NCI-H187 treated with DMSO at 0.1 percent for 48 hours (cell line): ENCODE data around the gene RNF187.
"Not testable (repeated sequence)": the region's sequence is repeated elsewhere in the genome, so short reads cannot be mapped to it uniquely, and the experiment has no call there.

Experiments
- DNase-seq: peaks from one replicate; lab custom pipeline; 2025; lab: John Stamatoyannopoulos, UW

The RNF187 gene

DNA sequence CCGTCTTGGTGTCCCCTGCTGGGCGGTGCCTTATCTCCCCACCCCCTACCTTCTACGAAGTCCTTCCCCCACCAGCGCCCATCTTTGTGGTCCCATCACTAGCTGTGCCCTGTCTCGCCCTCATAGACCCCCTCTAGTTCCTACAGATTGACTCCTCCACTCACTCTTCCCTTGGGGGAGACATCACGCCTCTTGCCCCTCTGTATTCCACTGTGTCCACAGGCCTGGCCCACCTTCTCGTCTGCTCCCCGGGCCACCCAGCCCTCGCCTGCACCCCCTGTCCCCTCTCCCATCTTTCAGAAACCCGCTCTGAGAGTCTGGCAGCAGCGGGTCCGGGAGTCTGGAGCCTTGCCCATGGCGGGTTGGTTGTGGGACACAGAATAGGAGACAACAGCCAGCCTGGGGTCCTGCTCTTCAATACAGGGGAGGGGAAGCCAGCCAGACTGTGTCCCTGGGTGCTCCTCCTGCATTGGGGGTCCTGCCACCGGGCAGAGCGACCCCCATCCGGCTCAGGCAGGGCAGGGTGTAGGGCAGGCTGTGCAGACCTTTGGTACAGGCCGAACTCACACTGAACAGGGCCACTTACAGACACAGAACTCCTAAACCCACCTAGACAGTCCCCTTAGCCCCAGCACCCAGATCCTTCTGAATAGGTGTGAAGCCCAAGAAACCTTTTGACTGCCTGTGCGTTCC is 1.1 kb downstream of the RNF187 start:
- no peak for DNase-seq

DNA sequence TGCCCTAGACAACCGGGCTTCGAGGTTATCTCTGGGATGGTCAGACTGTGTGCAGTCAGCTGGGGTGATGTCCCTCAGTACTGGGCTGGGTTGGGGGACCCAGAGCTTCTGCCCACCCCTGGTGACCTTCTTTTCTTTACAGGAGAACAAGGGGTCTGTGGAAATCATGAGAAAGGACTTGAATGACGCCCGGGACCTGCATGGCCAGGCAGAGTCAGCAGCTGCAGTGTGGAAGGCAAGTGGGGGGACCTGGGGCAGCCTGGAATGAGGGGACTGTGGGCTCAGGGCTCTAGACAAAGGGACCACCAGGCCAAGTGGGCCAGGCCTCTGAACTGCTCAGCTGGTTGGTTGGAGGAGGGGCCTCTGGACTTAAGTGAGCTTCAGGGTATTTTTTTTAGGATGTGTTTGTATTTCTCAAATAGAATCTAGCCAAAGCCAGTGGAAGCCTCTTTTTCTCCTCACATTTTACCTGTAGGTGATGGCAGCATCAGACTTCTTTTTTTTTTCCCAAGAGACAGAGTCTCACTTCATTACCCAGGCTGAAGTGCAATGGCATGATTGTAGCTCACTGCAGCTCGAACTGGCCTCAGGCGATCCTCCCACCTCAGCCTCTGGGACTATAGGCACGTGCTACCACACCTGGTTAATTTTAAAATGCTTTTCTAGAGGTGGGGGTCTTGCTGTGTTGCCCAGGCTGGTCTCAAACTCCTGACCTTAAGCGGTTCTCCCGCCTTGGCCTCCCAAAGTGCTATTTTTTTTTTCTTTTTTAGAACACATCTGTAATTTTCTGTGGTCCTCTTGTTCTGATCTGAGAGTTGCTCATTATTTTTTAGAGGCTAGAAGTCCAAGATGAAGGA is 1.9 kb downstream of the RNF187 start:
- DNase-seq, result no peak

DNA sequence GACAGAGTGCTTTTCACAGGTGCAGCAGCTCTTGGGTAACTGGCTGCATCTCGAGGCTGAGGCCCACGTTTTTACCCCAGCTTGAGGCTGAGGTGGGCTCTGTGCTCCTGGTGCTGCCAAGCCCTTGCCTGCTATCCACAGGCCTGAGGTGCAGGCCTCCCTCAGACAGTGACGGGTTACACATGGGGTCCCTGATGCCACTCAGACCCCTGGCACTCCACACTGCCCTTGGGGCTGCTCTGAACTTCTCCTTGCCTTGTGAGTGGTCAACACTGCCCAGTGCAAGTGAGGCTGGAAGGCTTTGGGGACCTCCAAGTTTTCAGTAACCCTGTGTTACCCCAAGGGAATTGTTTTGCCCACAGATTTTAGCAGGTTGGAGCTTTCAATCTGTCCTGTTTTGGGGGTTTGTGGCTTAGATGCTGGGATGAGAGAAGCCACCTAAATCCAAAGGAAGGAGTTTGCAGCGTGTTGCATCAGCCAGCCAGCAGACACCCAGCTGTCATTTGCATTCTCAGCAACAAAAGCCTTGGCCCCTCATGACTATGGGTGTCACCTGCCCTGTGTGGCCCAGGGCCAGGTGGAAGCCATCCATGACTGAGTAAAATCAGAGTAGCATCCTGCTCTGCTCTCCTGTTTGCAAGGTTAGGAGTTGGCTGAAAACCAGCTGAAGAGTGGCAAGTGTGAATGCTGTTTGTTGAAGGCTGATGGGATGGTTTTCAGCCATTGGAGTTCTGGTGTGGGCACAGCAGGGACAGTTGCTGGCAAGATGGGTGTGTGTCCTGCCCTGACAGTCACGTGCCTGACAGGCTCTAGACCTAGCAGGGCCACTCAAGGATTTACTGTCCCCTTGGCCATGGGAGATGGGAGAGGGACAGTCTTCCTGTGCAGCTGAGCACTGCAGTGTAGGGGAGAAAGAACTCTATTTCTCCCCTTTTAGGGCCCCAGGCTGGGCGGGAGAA is 3.2 kb downstream of the RNF187 start:
- peak; percentile 11 for DNase-seq

DNA sequence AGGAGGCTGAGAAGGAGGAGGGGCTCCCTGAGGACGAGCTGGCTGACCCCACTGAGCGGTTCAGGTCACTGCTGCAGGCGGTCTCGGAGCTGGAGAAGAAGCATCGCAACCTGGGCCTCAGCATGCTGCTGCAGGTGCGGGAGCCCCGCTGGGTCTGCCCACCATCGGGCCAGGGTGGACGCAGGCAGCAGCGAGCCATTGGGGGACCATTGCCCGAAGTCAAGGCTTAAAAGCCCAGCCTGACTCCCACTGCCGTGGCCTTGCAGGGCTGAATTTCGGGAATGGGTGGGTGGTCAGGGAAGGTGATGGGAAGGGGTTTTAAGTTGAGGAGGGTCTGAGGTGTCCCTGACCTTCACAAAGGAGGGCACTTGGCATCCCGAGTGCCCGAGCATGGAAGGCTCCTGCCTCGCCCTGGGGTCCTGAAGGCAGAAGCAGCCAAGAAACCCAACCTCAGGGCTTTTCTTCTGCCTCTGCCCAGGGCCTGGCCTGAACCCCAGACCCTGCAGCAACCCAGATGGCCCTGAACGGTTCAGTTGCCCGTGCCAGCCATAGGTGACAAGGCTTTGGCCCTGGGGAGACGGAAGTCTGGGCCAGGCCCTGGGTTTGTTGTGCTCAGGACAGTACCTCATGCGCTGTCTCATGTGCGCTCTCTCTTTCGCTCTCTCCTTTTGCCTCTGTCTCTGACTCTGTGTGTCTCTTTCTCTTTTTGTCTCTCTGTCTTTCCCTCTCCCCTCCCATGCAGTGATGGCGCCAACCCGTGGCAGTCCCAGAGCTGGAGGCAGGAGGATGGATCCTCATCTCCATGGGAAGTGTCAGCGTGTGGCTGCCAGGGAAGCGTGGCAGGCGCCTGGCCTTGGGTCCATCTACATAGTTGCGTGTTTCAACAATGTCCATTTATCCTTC is 6.2 kb downstream of the RNF187 start:
- DNase-seq, result no peak

DNA sequence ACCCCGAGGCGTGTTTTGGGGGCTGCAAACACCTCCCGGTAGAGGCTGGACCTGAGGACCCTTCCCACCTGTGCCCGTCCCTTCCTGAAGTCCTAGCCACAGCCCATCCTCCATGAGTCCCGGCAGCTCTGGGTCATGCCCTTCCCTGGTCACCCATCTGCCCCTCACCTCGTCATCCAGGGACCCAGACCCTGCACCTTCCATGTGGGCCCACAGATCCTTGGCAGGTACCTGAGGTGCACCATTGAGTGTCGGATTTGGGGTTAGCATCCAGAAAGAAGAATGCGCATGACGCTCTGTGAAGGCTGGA is 6.8 kb downstream of the RNF187 start:
- DNase-seq, result no peak

DNA sequence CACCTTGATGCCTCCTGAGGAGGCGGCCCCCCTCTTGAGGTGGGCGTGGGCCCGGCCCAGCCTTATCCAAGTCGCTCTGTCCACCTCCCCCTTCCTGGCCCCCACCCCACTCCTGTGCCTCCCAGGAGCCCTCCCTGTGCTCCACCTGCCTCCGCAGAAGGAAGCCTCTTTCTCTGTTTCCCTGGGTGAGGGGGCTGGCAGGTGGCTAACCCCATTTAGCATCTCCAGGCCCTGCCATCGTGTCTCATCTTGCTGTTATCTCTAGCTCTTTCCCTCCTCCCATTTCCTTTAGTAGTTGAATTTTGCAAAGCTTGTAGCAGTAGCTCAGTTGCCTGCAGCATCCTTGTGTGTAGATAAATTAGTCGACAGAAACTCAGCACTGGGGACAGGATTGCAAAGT is 7.2 kb downstream of the RNF187 start:
- no peak for DNase-seq

DNA sequence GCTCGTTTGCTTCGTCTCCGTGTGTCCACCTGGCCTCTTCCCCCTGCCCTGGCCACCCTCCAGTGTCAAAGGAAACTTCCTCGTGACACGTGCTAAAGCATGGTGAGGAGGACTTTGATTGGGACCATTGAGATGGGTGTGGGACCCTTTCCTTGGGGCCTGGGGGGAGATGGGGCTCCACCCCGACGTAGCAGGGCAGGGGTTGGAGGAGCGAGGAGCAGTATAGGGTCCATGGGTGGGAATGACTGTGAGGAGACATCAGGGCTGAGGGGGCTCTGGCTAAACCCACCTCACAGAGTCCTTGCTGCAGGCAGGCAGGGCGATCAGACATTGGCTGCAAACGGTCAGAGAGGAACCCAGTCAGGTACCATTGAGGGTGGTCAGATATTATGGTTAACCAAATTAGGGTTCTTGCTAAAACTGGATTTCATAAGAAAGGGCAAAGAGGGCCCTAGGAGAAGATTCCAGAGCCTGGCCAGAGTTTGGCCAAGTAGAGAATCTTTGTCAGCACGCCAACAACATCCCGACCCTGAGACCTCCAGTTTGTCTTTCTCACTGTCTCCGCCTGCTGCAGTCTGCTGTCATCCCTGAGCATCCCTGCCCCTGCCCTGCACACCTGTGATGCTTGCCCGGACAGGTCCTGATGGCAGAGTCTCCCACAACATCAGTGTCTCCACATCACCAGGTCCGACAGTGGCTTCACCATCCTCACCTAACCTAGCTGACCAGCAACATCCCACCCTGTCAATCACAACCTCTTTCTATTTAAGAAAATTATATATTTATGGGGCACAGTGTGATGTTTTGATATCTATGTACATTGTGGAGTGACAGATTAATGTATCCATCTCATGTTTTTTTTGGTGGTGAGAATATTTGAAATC is 8.0 kb downstream of the RNF187 start:
- no peak for DNase-seq

DNA sequence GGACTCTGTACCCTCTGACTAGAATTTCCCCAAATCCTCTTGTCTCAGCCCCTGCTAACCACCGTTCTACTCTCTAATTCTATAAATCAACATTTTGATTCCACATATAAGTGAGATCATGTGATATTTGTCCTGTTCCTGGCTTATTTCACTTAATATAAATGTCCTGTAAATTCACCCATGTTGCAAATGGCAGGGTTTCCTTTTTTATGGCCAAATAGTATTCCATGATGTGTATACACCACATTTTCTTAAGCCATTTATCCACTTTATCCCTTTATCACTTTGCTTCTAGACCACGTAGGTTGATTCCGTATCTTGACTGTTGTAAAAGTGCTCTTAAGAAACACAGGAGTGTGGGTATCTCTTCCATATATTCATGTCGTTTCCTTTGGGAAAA is 8.9 kb downstream of the RNF187 start:
- DNase-seq, result no peak

DNA sequence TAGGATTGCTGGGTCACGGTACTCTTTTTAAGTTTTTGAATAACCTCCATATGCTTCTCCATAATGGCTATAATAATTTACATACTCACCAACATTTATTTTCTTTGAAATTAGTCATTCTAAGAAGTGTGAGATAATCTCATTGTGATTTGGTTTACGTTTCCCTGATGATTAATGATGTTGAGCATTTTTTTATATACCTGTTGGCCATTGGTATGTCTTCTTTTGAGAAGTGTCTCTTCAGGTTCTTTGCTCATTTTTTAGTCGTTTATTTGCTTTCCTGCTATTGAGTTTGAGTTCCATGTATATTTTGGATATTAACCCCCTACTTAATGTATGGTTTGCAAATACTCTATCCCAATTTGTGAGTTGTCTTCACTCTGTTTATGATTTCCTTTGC is 9.3 kb downstream of the RNF187 start:
- DNase-seq, result no peak

DNA sequence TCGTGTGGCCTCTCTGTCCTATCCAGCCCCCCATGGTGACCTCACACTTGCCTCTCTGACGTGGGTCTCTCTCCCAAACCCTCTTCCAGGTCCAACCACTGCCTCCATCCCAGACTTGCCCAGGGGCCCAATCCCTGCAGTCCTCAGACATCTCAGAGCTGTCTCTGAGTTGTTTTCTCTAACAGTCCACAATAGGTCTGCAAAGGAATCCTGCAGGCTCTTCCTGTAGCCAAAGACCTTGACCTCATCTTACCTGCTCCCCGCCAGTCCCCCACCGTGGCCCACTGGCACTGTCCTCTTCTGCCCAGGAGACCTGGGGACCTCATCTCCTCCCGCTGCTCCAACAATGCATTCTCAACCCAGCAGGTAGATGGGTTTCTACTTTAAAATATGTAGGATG is 10.0 kb downstream of the RNF187 start:
- no peak for DNase-seq

DNA sequence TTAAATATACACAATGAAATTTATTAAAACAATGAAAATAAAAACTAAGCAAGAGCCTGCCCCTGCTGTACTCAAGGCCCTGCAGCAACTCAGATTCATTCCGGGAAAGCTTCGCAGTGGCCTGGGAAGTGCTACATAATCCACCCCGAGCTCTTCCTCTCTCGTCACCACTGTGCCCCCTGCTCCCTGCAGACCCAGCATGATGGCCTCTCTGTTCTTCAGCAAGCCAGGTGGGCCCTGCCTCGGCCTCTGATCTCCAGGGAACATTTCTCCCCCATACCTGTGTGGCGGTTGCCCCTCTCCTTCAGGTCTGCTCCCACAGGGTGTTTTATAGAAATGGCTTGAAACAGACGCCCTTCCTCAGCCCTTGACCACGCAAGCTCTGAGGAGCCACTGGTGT is 10.6 kb downstream of the RNF187 start:
- no peak for DNase-seq

DNA sequence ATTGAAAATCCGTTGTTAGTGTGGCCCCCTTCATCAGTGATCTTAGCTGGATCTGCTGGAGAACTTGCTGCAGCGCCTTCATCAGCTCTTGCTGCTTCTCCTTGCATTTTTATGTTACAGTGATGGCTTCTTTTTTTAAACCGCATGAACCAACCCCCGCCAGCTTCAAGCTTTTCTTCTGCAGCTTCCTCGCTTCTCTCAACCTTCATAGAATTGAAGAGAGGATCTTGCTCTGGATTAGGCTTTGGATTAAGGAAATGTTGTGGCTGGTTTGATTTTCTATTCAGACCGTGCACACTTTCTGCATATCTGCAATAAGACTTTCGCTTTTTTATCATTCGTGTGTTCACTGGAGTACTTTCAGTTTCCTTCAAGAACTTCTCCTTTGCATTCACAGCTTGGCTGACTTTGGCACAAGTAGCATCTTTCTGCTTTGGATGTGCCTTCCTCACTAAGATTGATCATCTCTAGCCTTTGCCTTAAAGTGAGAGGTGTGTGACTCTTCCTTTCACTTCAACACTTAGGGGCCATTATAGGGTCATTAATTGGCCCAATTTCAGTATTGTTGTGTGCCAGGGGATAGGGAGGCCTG is 13.1 kb downstream of the RNF187 start:
- no peak for DNase-seq

DNA sequence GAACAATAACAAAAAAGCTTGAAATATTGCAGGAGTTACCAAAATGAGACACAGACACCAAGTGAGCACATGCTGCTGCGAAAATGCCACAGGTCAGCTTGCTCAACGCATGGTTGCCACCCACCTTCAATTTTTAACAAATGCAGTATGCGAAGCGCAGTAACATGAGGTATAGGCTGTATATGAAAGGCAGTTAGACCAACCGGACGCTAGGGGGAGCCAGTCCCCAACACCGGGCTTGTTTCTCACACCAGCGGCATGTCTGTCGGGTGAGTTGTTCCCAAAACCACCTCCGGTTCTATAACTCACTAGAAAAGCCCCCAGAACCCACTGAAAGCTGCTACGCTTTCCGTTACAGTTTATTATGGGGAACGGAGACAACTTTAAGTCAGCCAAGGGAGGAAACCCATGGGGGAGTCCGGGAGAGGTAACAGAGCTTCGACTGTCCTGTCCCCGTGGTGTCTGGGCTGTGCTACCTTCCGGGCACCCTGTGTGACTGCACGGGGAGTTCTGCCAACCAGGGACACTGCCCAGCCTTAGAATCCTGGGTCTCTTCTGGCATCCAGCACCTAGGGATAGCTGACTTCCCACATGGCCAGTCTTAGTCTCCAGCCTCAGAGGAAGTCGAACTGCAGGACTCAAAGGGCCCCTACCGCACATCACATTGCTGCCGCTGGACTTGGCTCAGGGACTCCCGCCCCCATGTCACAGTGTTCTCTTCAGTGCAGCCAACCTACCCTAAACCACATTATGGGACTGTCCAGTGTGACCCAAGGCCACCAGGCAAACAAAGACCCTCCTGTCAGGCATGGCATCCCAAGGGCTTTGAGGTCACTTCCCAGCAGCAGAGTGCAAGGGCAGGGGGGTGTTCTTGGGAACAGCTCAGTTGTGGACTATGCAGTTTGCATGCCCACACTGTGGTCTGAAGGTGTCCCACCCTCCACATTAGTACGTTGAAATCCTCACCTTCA is 14.0 kb downstream of the RNF187 start:
- no peak for DNase-seq

DNA sequence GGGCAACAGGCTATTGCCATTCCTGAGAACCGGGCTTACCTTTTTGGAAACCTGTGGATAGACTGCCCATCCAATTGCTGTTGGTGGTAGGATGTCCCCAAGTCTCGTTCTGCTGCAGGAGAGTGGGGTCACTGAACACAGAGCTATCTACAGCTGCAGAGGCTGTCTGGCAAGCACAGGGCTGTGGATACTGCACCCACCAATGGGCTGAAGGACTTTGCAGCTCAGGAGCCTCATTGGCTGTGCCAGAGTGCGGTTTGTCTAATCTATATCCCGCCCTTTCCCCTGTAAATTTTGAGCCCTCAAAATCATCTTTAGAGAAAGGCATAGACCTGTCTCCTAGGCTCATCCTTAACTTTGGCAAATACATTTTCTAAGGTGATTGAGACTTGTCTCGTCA is 15.3 kb downstream of the RNF187 start:
- DNase-seq, result no peak

DNA sequence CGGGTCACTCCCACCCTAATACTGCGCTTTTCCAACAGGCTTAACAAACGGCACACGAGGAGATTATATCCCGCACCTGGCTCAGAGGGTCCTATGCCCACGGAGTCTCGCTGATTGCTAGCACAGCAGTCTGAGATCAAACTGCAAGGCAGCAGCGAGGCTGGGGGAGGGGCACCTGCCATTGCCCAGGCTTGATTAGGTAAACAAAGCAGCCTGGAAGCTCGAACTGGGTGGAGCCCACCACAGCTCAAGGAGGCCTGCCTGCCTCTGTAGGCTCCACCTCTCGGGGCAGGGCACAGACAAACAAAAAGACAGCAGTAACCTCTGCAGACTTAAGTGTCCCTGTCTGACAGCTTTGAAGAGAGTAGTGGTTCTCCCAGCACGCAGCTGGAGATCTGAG is 18.8 kb downstream of the RNF187 start:
- not testable (repeated sequence) for DNase-seq

DNA sequence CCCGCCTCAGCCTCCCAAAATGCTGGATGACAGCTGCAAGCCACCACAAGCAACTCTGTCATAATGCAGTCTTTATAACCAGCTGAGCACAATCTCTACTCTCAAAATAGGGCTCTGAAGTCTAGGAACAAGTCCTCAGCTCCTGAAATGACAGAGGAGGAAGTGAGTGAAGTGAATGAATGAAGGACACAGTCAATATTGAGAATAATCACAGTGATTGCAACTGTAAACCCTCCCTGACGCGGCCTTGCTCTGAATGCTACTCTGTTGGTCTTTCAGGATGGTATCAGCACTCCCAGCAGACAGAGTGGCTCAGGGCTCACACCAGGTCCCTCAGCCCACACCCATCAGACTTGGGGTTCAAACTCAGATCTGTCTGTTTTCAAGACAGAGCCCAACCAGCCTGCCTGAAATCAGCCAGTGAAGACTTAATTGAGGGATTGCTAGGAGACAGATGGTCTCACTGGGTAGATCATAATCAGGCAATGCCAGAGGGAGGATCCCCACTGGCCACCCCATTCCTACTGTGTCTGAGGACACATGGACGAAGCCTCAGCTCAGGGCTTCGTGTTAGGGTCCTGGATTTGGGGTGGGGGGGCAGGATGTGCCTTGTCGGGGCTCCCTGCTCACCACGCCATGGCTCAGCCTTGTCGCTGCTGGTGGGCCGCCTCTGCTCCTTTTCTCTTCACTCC is 20.9 kb downstream of the RNF187 start:
- no peak for DNase-seq

DNA sequence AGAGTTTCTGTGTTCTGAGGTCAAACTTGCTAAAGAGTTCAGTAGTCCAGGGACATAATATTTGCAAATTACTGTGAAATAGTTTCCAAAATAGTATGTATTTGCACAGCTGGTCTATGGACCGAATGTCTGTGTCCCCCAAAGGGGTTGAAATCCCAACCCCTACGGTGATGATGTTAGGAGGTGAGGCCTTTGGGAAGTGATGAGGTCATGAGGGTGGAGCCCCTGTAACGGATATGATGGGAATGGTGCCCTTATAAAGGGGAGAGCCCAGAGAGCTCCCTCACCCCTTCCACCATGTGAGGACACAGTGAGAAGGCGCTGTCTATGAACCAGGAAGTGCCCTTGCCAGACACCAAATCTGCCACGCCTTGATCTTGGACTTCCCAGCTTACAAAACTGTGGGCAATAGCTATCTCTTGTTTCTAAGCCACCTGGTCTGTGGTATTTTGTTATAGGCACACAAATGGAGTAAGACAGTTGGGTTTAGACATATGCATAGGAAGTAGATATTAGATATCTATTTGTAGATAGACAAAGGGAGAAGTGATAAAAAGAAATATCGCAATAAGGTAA is 21.7 kb downstream of the RNF187 start:
- DNase-seq, result no peak
